Stimulated activated CD4-positive, alpha-beta T cell treated with anti-CD3 and anti-CD28 coated beads, Interleukin-15, amount 100 ng/mL, for 1 hour (primary cell): ENCODE data around the gene TTC27.
"Not testable (repeated sequence)": the region's sequence is repeated elsewhere in the genome, so short reads cannot be mapped to it uniquely, and the experiment has no call there.

ENCODE experiments used
- DNase-seq, 2 donors: peaks; one replicate each; pipeline ENCODE4 v3.0.0-alpha.2; 2020; ENCODE audit warnings: low read depth in 1 of 2, low spot score in 1 of 2

The TTC27 gene

GRCh38 chr2:32752205-32752604 lies 124.4 kb downstream of the TTC27 start:
- DNase-seq: no peak

- no peak for DNase-seq
Measured at GRCh38 chr2:32752952-32753351, 125.1 kb downstream of the TTC27 start.

GRCh38 chr2:32754676-32755075 lies 126.8 kb downstream of the TTC27 start:
- DNase-seq: not testable (repeated sequence)

GRCh38 chr2:32755666-32756065 lies 127.8 kb downstream of the TTC27 start:
- DNase-seq: no peak

- no peak for DNase-seq
Measured at GRCh38 chr2:32756074-32756727, 128.4 kb downstream of the TTC27 start.

- no peak for DNase-seq
Measured at GRCh38 chr2:32758232-32758631, 130.4 kb downstream of the TTC27 start.

- DNase-seq: no peak
Measured at GRCh38 chr2:32760628-32761027, 132.8 kb downstream of the TTC27 start.

- no peak for DNase-seq
Measured at GRCh38 chr2:32768387-32769174, 140.7 kb downstream of the TTC27 start.

- DNase-seq: no peak
Measured at GRCh38 chr2:32770360-32770759, 142.5 kb downstream of the TTC27 start.

- no peak for DNase-seq
Measured at GRCh38 chr2:32772638-32773447, 145.0 kb downstream of the TTC27 start.

- no peak for DNase-seq
Measured at GRCh38 chr2:32773448-32773808, 145.6 kb downstream of the TTC27 start.

- DNase-seq: no peak
Measured at GRCh38 chr2:32775954-32776353, 148.1 kb downstream of the TTC27 start.

GRCh38 chr2:32777714-32778113 lies 149.9 kb downstream of the TTC27 start:
- DNase-seq: no peak

GRCh38 chr2:32780961-32781360 lies 153.1 kb downstream of the TTC27 start:
- no peak for DNase-seq

- no peak for DNase-seq
Measured at GRCh38 chr2:32783469-32783868, 155.6 kb downstream of the TTC27 start.

- DNase-seq: no peak
Measured at GRCh38 chr2:32783933-32784332, 156.1 kb downstream of the TTC27 start.

- DNase-seq: no peak
Measured at GRCh38 chr2:32787207-32787606, 159.4 kb downstream of the TTC27 start.

GRCh38 chr2:32788114-32788513 lies 160.3 kb downstream of the TTC27 start:
- DNase-seq: no peak

GRCh38 chr2:32792416-32792815 lies 164.6 kb downstream of the TTC27 start:
- DNase-seq: no peak

GRCh38 chr2:32798829-32799228 lies 171.0 kb downstream of the TTC27 start:
- no peak for DNase-seq

GRCh38 chr2:32801741-32802140 lies 173.9 kb downstream of the TTC27 start:
- no peak for DNase-seq

GRCh38 chr2:32802877-32803276 lies 175.0 kb downstream of the TTC27 start:
- no peak for DNase-seq
